ENCODE measurements around the gene CREBRF. TPM values are rescaled to one million over a fixed set of nuclear protein-coding genes. Genes with fewer than 3 reads are reported as not detected.

CREBRF gene
- total and polyA plus RNA-seq, 2 of the 8 experiments (the other 6 are each of a cell fraction or from before 2014, with no cell fraction given) = 1.2 to 4.7 TPM

- Histone ChIP-seq H2AFZ (ENCODE audit: low read length) (no peak overlapping the region), H4K5ac (ENCODE audit: insufficient read length, low read depth, low read length) (no peak overlapping the region), H3K79me2 (ENCODE audit: control insufficient read depth in 1 of 2, insufficient read depth in 2 of 2, low read length in 2 of 2) (peaks cover 0 to 53% of the 10 kb centered on the region in 2 experiments; a peak in 2 of 4 replicates), H3K27ac (ENCODE audit: low read depth, low read length) (no peak overlapping the region), H3K9ac (replicated peaks in 1 of 4; ENCODE audit: extremely low read depth in 1 of 4, low read depth in 3 of 4, low read length in 3 of 4) (no peak overlapping the region), H2BK15ac (ENCODE audit: low read length) (no peak overlapping the region), H4K8ac (ENCODE audit: extremely low read depth, insufficient read depth, low read length) (no peak overlapping the region), H3K18ac (ENCODE audit: extremely low read depth, low read length) (no peak overlapping the region), H3K56ac (replicated peaks; ENCODE audit: insufficient read length, low read depth, low read length) (no peak overlapping the region), H2BK12ac (ENCODE audit: low read depth, low read length) (no peak overlapping the region), H3K79me1 (ENCODE audit: low read depth, low read length) (no peaks in the 10 kb centered on the region; the same call in none of the 2 replicates), H3K4me1 (replicated peaks in 1 of 4; ENCODE audit: control insufficient read depth in 3 of 4, insufficient read depth in 4 of 4, low read length in 3 of 4) (peaks cover 0 to 6% (median 1%) of the 10 kb centered on the region in 4 experiments; a peak in 2 of 7 replicates), H3K14ac (ENCODE audit: insufficient read length) (no peak overlapping the region), H3K23ac (ENCODE audit: insufficient read length) (no peak overlapping the region), H3K23me2 (ENCODE audit: low read depth, low read length) (no peaks in the 10 kb centered on the region), H3K4me2 (ENCODE audit: insufficient read depth in 1 of 2, low read depth in 2 of 2, low read length in 2 of 2) (no peak overlapping the region), H2BK20ac (ENCODE audit: low read length) (no peak overlapping the region), H3K9me3 (ENCODE audit: insufficient read depth in 2 of 2, low read depth in 1 of 2, low read length in 1 of 2) (no peaks in the 10 kb centered on the region), H3K4me3 (ENCODE audit: extremely low read depth in 1 of 4, insufficient read depth in 2 of 4, low read depth in 3 of 4, low read length in 4 of 4) (no peak overlapping the region), H3K27me3 (replicated peaks in 1 of 4; ENCODE audit: control insufficient read depth in 3 of 4, extremely low read depth in 1 of 4, insufficient read depth in 3 of 4, low read length in 3 of 4) (no peaks in the 10 kb centered on the region), H4K20me1 (replicated peaks in 1 of 2; ENCODE audit: control insufficient read depth in 1 of 2, insufficient read depth in 2 of 2, low read length in 2 of 2) (peaks cover 2 to 3% of the 10 kb centered on the region in 2 experiments), H3K36me3 (ENCODE audit: control insufficient read depth in 2 of 4, insufficient read depth in 4 of 4, low read length in 3 of 4) (no peaks in the 10 kb centered on the region), H2AK5ac (ENCODE audit: low read depth, low read length) (no peak overlapping the region), H2BK120ac (replicated peaks; ENCODE audit: low read depth, low read length) (no peak overlapping the region), H4K91ac (replicated peaks; ENCODE audit: insufficient read length, low read length) (no peak overlapping the region), H2BK5ac (ENCODE audit: low read depth, low read length) (no peak overlapping the region), H3K4ac (replicated peaks; ENCODE audit: insufficient read length, low read depth, low read length) (no peak overlapping the region)
- ChIA-PET POLR2A (ENCODE audit: partially characterized antibody) (no interaction called here), CTCF (ENCODE audit: partially characterized antibody) (interaction anchor here (0.9 to 3.4 kb wide), 10 partner anchors 9 to 335 kb away, joined by 3 to 11 read pairs (median 4); partner anchors contain the start of gene ATP6V0E1)
- TF ChIP-seq EP300 (IDR thresholded peaks at IDR 0.05; ENCODE audit: borderline replicate concordance in 1 of 2, low read depth in 2 of 2, low read length in 2 of 2) (no peak), SAP30 (IDR thresholded peaks at IDR 0.05; ENCODE audit: insufficient read depth, insufficient replicate concordance, low read length) (no peak), JUND (IDR thresholded peaks at IDR 0.05; ENCODE audit: low read length) (no peak)
- DNase-seq (ENCODE audit: low read depth in 1 of 2, low spot score in 2 of 2) = no peak
- FAIRE-seq = no peak
- 86% methylated on average over 4 of the region's 4 CpGs; no CpG with 5 or more reads in 1 of the 2 experiments for WGBS, 2 experiments (ENCODE audit: extremely low coverage in 1 of 2, insufficient coverage in 1 of 2, insufficient read length in 1 of 2, insufficient replicate concordance in 2 of 2, low coverage in 1 of 2, low lambda C conversion rate in 2 of 2, missing lambda C conversion rate in 1 of 2)
These were observed 44.6 kb upstream of the CREBRF start for GRCh38 chr5:173011566-173011965.

Data from H1 (cell line).